GM23338 (cell line): ENCODE data around the gene SARS1. TPM values are rescaled to one million over a fixed set of nuclear protein-coding genes. Genes with fewer than 3 reads are reported as not detected.

Experiments used
- ATAC-seq: fragments of 200-7000 bp; cut with Tn5 transposase; 3 replicates; pipeline ENCODE4 v1.9.1; 2020
- DNase-seq: peaks from one replicate; pipeline ENCODE4 v3.0.0-alpha.2; 2015; ENCODE audit warnings: low spot score
- H2AFZ ChIP-seq: fragments of 200-600 bp; sonication (generic); 2 replicates; pipeline ENCODE4 v1.8.0; 2016; ENCODE audit warnings: antibody characterized with exemption, mild to moderate bottlenecking, moderate library complexity
- H3F3A ChIP-seq: fragments of 200-600 bp; sonication (generic); replicated peaks from 2 replicates; pipeline ENCODE4 v1.8.0; 2017; ENCODE audit warnings: antibody characterized with exemption, mixed run types, low read depth
- H3K27ac ChIP-seq: fragments of 200-600 bp; sonication (generic); 2 replicates; pipeline ENCODE4 v1.6.1; 2016; ENCODE audit warnings: low read depth
- H3K27me3 ChIP-seq: fragments of 200-600 bp; sonication (generic); 2 replicates; pipeline ENCODE4 v1.8.0; 2016; ENCODE audit warnings: mild to moderate bottlenecking, mixed run types, moderate library complexity; ENCODE audit not compliant: insufficient read depth
- H3K36me3 ChIP-seq: fragments of 200-600 bp; sonication (generic); 2 replicates; pipeline ENCODE4 v1.8.0; 2016; ENCODE audit warnings: mild to moderate bottlenecking; ENCODE audit not compliant: insufficient read depth
- H3K4me1 ChIP-seq: fragments of 200-600 bp; sonication (generic); 2 replicates; pipeline ENCODE4 v1.8.0; 2016; ENCODE audit warnings: mild to moderate bottlenecking, moderate library complexity; ENCODE audit not compliant: insufficient read depth
- H3K4me2 ChIP-seq: fragments of 200-600 bp; sonication (generic); 2 replicates; pipeline ENCODE4 v1.7.1; 2017; ENCODE audit warnings: mixed run types
- H3K4me3 ChIP-seq: fragments of 200-600 bp; sonication (generic); 2 replicates; pipeline ENCODE4 v1.6.1; 2016; ENCODE audit warnings: mixed run types
- H3K79me2 ChIP-seq: fragments of 200-600 bp; sonication (generic); replicated peaks from 2 replicates; pipeline ENCODE4 v1.8.0; 2017; ENCODE audit warnings: mild to moderate bottlenecking; ENCODE audit not compliant: insufficient read depth
- H3K9me2 ChIP-seq: fragments of 200-600 bp; sonication (generic); 2 replicates; pipeline ENCODE4 v1.8.0; 2017; ENCODE audit not compliant: insufficient read depth
- H4K20me1 ChIP-seq: fragments of 200-600 bp; sonication (generic); replicated peaks from 2 replicates; pipeline ENCODE4 v1.8.0; 2017; ENCODE audit warnings: mild to moderate bottlenecking; ENCODE audit not compliant: insufficient read depth
- H3K27ac Mint-ChIP-seq: 2 replicates; pipeline ENCODE4 v1.8.0; 2020; ENCODE audit warnings: inconsistent platforms, mild to moderate bottlenecking, moderate library complexity, mixed read lengths
- H3K27me3 Mint-ChIP-seq: 3 replicates; pipeline ENCODE4 v1.8.0; 2022; ENCODE audit warnings: low read depth, mild to moderate bottlenecking, moderate library complexity, mixed read lengths, inconsistent platforms; ENCODE audit not compliant: insufficient read depth, poor library complexity
- H3K36me3 Mint-ChIP-seq: 3 replicates; pipeline ENCODE4 v1.8.0; 2021; ENCODE audit warnings: low read depth, mild to moderate bottlenecking, inconsistent platforms, moderate library complexity, mixed read lengths
- H3K4me1 Mint-ChIP-seq: 3 replicates; pipeline ENCODE4 v1.8.0; 2020; ENCODE audit warnings: mild to moderate bottlenecking, inconsistent platforms, mixed read lengths
- H3K4me3 Mint-ChIP-seq: 3 replicates; pipeline ENCODE4 v1.8.0; 2021; ENCODE audit warnings: moderate library complexity, mild to moderate bottlenecking, inconsistent platforms, mixed read lengths
- H3K9me3 Mint-ChIP-seq: 3 replicates; pipeline ENCODE4 v1.8.0; 2020; ENCODE audit warnings: moderate library complexity, mild to moderate bottlenecking, inconsistent platforms, mixed read lengths
- EZH2 ChIP-seq: fragments of 200-600 bp; sonication (generic); IDR thresholded peaks from one replicate; pipeline ENCODE4 v1.8.0; 2017; ENCODE audit warnings: antibody characterized with exemption, mild to moderate bottlenecking, low read depth; ENCODE audit not compliant: unreplicated experiment
- NANOG ChIP-seq: IDR thresholded peaks from 2 replicates; pipeline ENCODE4 v1.6.1; 2016; ENCODE audit warnings: antibody characterized with exemption, borderline replicate concordance
- POLR2AphosphoS5 ChIP-seq: IDR thresholded peaks from 2 replicates; pipeline ENCODE4 v1.6.1; 2016; ENCODE audit warnings: antibody characterized with exemption, low read depth
- STAT1 ChIP-seq: IDR thresholded peaks from one replicate; pipeline ENCODE4 v1.6.1; 2016; ENCODE audit warnings: antibody characterized with exemption; ENCODE audit not compliant: unreplicated experiment
- ZNF114 ChIP-seq: fragments of 250-450 bp; sonication (Bioruptor Pico); IDR thresholded peaks from 2 replicates; pipeline ENCODE4 v1.5.0; 2020; ENCODE audit warnings: mild to moderate bottlenecking, moderate library complexity
- ZNF331 ChIP-seq: fragments of 250-450 bp; sonication (Bioruptor Pico); IDR thresholded peaks from 2 replicates; pipeline ENCODE4 v1.5.0; 2020; ENCODE audit warnings: low read depth, mild to moderate bottlenecking, moderate library complexity
- polyA plus RNA-seq: library from polyadenylated mRNA; unstranded; fragments of >200 nt; fragmentation: Nextera tagmentation; extraction: Ambion mirVana; gene quantifications from 2 replicates; pipeline ENCODE4 v1.2.1, GENCODE V29; 2016
- total RNA-seq: library from RNA; depleted of rRNA; stranded (reverse); fragments of >200 nt; shearing (Covaris generic); gene quantifications from 2 replicates; pipeline ENCODE4 v1.2.3, GENCODE V29; 2014
- TF ChIP-seq, protein P1 (sequence below): IDR thresholded peaks from one replicate; pipeline ENCODE4 v1.6.1; 2018; ENCODE audit warnings: antibody characterized with exemption; ENCODE audit not compliant: unreplicated experiment
- TF ChIP-seq, protein P2 (sequence below): IDR thresholded peaks from 2 replicates; pipeline ENCODE4 v1.6.1; 2016; ENCODE audit warnings: antibody characterized with exemption
- TF ChIP-seq, protein P3 (sequence below), 2 experiments: fragments of 200-600 bp in 1 of 2; sonication (generic) in 1 of 2; conservative IDR thresholded peaks; 2 replicates each; pipeline versions ENCODE4 v1.5.1 to v1.6.1; 2016 to 2017; ENCODE audit warnings: antibody characterized with exemption in 2 of 2, low read depth in 2 of 2, mild to moderate bottlenecking in 2 of 2, moderate library complexity in 1 of 2

SARS1 gene
- total and polyA plus RNA-seq, 2 experiments from 2014 or later, result 141 to 166 TPM

DNA sequence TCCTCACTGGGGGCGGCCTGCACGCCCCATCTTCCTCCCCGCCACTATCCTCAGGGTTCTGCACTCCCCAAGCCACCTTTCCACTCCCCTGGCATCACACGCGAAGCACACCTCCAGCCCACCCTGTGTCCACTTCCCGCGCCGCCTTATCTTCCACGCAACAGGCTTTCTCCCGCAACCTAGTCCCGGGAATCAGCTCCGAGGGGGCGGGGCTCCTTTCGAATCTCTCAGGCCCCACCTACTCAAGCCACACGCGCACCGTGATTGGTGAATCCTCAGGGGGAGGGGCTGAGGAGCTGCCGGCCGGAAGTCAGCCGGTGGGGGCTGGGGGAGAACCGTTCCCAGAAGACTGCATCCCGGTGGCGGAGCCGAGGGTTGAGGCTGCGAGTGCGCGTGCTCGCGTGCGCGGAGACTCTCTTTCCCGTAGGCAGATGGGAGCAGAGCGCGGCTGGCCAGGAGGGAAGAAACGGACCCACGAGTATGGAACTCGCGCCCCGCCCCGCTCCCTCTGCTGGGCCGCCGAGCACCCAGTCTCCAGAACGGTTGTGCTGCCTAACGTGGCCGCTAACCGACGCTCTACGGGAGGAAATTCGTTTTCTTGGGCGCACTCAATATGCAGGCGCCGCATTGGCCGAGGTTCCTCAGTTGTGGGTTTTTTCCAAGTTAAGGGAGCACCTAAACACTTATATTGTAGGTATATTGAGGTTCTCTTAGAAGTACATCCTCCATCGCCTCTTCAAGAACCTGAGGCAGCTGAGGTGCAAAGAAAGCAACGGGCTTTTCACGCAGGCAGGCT, 69.4 kb downstream of the SARS1 start, which contains the start of gene PSRC1:
Gene PSRC1, minus strand, starts transcription at position 194 of the 796 bp plus-strand sequence.
- peak within 1 kb of the TSS; percentile 98 for H3K4me3 ChIP-seq
- H3K27ac Mint-ChIP-seq, result peak within 1 kb of the TSS; percentile 96
- DNase-seq (peak; percentile 99), ATAC-seq (peak; percentile 92)
- H3F3A ChIP-seq, result peaks cover 18% of the 10 kb centered on the region
- peak within 1 kb of the TSS; percentile 99 for H3K27ac ChIP-seq
- H3K79me2 ChIP-seq, result peaks cover 26% of the 10 kb centered on the region
- peaks cover 15% of the 10 kb centered on the region for H4K20me1 ChIP-seq
- H3K27me3 ChIP-seq, result no peaks in the 10 kb centered on the region
- peaks cover 32% of the 10 kb centered on the region for H3K36me3 Mint-ChIP-seq
- peaks cover 16% of the 10 kb centered on the region for H3K27me3 Mint-ChIP-seq
- H3K4me1 ChIP-seq, result peaks cover 29% of the 10 kb centered on the region
- peaks cover 32% of the 10 kb centered on the region for H3K4me1 Mint-ChIP-seq
- H2AFZ ChIP-seq, result peak within 1 kb of the TSS; percentile 95
- peaks cover 12% of the 10 kb centered on the region; the same call in 1 of the 2 replicates for H3K36me3 ChIP-seq
- no peaks in the 10 kb centered on the region for H3K9me2 ChIP-seq
- H3K4me2 ChIP-seq, result peak within 1 kb of the TSS; percentile 99
- peak within 1 kb of the TSS; percentile 99 for H3K4me3 Mint-ChIP-seq
- H3K9me3 Mint-ChIP-seq, result no peaks in the 10 kb centered on the region
- no peak for TF ChIP-seq ZNF114 (CRISPR knock-in tag)
- TF ChIP-seq POLR2AphosphoS5, result peak; percentile 98
- no peak for TF ChIP-seq ZNF331
- TF ChIP-seq, protein P1, sequence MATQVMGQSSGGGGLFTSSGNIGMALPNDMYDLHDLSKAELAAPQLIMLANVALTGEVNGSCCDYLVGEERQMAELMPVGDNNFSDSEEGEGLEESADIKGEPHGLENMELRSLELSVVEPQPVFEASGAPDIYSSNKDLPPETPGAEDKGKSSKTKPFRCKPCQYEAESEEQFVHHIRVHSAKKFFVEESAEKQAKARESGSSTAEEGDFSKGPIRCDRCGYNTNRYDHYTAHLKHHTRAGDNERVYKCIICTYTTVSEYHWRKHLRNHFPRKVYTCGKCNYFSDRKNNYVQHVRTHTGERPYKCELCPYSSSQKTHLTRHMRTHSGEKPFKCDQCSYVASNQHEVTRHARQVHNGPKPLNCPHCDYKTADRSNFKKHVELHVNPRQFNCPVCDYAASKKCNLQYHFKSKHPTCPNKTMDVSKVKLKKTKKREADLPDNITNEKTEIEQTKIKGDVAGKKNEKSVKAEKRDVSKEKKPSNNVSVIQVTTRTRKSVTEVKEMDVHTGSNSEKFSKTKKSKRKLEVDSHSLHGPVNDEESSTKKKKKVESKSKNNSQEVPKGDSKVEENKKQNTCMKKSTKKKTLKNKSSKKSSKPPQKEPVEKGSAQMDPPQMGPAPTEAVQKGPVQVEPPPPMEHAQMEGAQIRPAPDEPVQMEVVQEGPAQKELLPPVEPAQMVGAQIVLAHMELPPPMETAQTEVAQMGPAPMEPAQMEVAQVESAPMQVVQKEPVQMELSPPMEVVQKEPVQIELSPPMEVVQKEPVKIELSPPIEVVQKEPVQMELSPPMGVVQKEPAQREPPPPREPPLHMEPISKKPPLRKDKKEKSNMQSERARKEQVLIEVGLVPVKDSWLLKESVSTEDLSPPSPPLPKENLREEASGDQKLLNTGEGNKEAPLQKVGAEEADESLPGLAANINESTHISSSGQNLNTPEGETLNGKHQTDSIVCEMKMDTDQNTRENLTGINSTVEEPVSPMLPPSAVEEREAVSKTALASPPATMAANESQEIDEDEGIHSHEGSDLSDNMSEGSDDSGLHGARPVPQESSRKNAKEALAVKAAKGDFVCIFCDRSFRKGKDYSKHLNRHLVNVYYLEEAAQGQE, result no peak
- TF ChIP-seq, protein P2, sequence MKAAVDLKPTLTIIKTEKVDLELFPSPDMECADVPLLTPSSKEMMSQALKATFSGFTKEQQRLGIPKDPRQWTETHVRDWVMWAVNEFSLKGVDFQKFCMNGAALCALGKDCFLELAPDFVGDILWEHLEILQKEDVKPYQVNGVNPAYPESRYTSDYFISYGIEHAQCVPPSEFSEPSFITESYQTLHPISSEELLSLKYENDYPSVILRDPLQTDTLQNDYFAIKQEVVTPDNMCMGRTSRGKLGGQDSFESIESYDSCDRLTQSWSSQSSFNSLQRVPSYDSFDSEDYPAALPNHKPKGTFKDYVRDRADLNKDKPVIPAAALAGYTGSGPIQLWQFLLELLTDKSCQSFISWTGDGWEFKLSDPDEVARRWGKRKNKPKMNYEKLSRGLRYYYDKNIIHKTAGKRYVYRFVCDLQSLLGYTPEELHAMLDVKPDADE, result peak; percentile 69; the same call in 1 of the 2 replicates
- no peak for TF ChIP-seq EZH2
- no peak for TF ChIP-seq NANOG
- TF ChIP-seq STAT1, result no peak
- TF ChIP-seq, protein P3, sequence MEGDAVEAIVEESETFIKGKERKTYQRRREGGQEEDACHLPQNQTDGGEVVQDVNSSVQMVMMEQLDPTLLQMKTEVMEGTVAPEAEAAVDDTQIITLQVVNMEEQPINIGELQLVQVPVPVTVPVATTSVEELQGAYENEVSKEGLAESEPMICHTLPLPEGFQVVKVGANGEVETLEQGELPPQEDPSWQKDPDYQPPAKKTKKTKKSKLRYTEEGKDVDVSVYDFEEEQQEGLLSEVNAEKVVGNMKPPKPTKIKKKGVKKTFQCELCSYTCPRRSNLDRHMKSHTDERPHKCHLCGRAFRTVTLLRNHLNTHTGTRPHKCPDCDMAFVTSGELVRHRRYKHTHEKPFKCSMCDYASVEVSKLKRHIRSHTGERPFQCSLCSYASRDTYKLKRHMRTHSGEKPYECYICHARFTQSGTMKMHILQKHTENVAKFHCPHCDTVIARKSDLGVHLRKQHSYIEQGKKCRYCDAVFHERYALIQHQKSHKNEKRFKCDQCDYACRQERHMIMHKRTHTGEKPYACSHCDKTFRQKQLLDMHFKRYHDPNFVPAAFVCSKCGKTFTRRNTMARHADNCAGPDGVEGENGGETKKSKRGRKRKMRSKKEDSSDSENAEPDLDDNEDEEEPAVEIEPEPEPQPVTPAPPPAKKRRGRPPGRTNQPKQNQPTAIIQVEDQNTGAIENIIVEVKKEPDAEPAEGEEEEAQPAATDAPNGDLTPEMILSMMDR (conservative IDR thresholded peaks at IDR 0.05; ENCODE audit: low read depth in 2 of 2), result peak in 1 of 2 experiments; percentile 18; a peak in 1 of 4 replicates
